ENCODE measurements around the gene VPS37C.
"Not testable (repeated sequence)": the region's sequence is repeated elsewhere in the genome, so short reads cannot be mapped to it uniquely, and the experiment has no call there.

VPS37C gene

GRCh38 chr11:61094167-61094566 is 67.1 kb downstream of the VPS37C start:
- not testable (repeated sequence) for DNase-seq (ENCODE audit: low spot score)

GRCh38 chr11:61092908-61093763 is 68.1 kb downstream of the VPS37C start:
- no peak for DNase-seq (ENCODE audit: low spot score)

- DNase-seq (ENCODE audit: low spot score), result no peak
These were observed 68.9 kb downstream of the VPS37C start for GRCh38 chr11:61092280-61092766.

GRCh38 chr11:61091373-61092279 is 69.6 kb downstream of the VPS37C start:
- DNase-seq (ENCODE audit: low spot score), result no peak

GRCh38 chr11:61090982-61091372 is 70.2 kb downstream of the VPS37C start:
- no peak for DNase-seq (ENCODE audit: low spot score)

GRCh38 chr11:61090521-61090920 is 70.7 kb downstream of the VPS37C start:
- no peak for DNase-seq (ENCODE audit: low spot score)

- no peak for DNase-seq (ENCODE audit: low spot score)
These were observed 71.3 kb downstream of the VPS37C start for GRCh38 chr11:61089806-61090491.

GRCh38 chr11:61087426-61088119 is 73.7 kb downstream of the VPS37C start:
- no peak for DNase-seq (ENCODE audit: low spot score)

- no peak for DNase-seq (ENCODE audit: low spot score)
These were observed 77.6 kb downstream of the VPS37C start for GRCh38 chr11:61083601-61084147.

GRCh38 chr11:61082931-61083531 is 78.2 kb downstream of the VPS37C start:
- DNase-seq (ENCODE audit: low spot score), result no peak

- no peak for DNase-seq (ENCODE audit: low spot score)
These were observed 79.0 kb downstream of the VPS37C start for GRCh38 chr11:61082062-61082870.

GRCh38 chr11:61080986-61081590 is 80.1 kb downstream of the VPS37C start:
- no peak for DNase-seq (ENCODE audit: low spot score)

GRCh38 chr11:61080526-61080925 is 80.7 kb downstream of the VPS37C start:
- DNase-seq (ENCODE audit: low spot score), result no peak
